ENCODE measurements around the gene SYNGR2. TPM values are rescaled to one million over a fixed set of nuclear protein-coding genes. Genes with fewer than 3 reads are reported as not detected.

SYNGR2 gene
- total RNA-seq, 1 experiment from 2014 or later: 148 TPM

DNA sequence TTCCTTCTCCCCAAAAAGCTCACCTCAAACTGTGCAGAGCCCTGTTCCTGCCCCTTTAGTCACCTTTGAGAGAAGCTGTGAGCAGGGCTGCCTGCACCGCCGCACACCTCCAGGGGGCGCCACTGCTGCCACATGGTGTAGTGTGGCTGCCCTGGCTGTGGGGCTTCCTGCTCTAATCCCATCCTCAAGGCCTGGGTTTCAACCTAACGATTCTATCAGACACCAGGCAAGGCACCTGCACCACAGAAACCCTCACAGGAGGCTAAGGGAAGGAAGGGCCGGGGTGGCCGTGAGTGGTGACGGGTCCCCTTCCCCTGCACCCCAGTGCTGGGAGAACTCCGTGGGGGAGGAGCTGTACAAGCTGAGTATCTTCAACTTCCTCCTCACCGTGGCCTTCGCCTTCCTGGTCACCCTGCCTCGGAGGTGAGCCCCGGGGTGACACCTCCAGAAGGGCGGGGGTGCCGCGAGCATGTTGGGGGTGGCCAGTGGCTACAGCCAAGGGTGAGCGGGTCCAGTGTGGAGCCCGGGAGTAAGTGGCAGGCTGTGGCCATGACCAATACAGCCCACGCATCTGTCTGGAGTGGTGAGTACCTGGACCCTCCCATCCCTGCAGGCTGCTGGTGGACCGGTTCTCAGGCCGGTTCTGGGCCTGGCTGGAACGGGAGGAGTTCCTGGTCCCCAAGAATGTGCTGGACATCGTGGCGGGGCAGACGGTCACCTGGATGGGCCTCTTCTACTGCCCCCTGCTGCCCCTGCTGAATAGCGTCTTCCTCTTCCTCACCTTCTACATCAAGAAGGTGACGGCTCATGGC lies 30.8 kb upstream of the SYNGR2 start:
- H2AFZ ChIP-seq (ENCODE audit: low read depth, low read length, poor library complexity, severe bottlenecking): no peak overlapping the region
- H3K9me3 ChIP-seq (ENCODE audit: control insufficient read depth in 1 of 2, insufficient read depth in 1 of 2, low read depth in 1 of 2, low read length in 2 of 2): no peaks in the 10 kb centered on the region
- H3K27me3 ChIP-seq (ENCODE audit: insufficient read depth, low read length): no peaks in the 10 kb centered on the region
- TF ChIP-seq, protein P1, sequence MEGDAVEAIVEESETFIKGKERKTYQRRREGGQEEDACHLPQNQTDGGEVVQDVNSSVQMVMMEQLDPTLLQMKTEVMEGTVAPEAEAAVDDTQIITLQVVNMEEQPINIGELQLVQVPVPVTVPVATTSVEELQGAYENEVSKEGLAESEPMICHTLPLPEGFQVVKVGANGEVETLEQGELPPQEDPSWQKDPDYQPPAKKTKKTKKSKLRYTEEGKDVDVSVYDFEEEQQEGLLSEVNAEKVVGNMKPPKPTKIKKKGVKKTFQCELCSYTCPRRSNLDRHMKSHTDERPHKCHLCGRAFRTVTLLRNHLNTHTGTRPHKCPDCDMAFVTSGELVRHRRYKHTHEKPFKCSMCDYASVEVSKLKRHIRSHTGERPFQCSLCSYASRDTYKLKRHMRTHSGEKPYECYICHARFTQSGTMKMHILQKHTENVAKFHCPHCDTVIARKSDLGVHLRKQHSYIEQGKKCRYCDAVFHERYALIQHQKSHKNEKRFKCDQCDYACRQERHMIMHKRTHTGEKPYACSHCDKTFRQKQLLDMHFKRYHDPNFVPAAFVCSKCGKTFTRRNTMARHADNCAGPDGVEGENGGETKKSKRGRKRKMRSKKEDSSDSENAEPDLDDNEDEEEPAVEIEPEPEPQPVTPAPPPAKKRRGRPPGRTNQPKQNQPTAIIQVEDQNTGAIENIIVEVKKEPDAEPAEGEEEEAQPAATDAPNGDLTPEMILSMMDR (IDR thresholded peaks at IDR 0.05 in 2 of 3, conservative IDR thresholded peaks at IDR 0.05 in 1 of 3; ENCODE audit: borderline replicate concordance in 1 of 3, insufficient read depth in 1 of 3, low read depth in 2 of 3, low read length in 2 of 3): peak in 2 of 3 experiments; percentile 96 to 99; a peak in 4 of 6 replicates
- TF ChIP-seq, protein P2, sequence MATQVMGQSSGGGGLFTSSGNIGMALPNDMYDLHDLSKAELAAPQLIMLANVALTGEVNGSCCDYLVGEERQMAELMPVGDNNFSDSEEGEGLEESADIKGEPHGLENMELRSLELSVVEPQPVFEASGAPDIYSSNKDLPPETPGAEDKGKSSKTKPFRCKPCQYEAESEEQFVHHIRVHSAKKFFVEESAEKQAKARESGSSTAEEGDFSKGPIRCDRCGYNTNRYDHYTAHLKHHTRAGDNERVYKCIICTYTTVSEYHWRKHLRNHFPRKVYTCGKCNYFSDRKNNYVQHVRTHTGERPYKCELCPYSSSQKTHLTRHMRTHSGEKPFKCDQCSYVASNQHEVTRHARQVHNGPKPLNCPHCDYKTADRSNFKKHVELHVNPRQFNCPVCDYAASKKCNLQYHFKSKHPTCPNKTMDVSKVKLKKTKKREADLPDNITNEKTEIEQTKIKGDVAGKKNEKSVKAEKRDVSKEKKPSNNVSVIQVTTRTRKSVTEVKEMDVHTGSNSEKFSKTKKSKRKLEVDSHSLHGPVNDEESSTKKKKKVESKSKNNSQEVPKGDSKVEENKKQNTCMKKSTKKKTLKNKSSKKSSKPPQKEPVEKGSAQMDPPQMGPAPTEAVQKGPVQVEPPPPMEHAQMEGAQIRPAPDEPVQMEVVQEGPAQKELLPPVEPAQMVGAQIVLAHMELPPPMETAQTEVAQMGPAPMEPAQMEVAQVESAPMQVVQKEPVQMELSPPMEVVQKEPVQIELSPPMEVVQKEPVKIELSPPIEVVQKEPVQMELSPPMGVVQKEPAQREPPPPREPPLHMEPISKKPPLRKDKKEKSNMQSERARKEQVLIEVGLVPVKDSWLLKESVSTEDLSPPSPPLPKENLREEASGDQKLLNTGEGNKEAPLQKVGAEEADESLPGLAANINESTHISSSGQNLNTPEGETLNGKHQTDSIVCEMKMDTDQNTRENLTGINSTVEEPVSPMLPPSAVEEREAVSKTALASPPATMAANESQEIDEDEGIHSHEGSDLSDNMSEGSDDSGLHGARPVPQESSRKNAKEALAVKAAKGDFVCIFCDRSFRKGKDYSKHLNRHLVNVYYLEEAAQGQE (IDR thresholded peaks at IDR 0.05; ENCODE audit: low read depth): no peak
- no peak overlapping the region for H3K4me3 ChIP-seq (replicated peaks in 1 of 2; ENCODE audit: low read depth in 1 of 2, low read length in 2 of 2)
- intact Hi-C loops (cut with micrococcal nuclease): no loop called here
- no peak overlapping the region for H3K9ac ChIP-seq (ENCODE audit: low read length)
- peak overlapping the region; percentile 22; the same call in 1 of the 2 replicates for H3K4me2 ChIP-seq (ENCODE audit: low read length)
- no peaks in the 10 kb centered on the region for H3K79me2 ChIP-seq (ENCODE audit: insufficient read depth, low read length)
- BruUV-seq (replicated peaks): no TSS peak
- H3K27ac ChIP-seq (ENCODE audit: low read depth, low read length): peak overlapping the region; percentile 75; the same call in 1 of the 2 replicates
- H3K36me3 ChIP-seq (ENCODE audit: control insufficient read depth in 1 of 2, insufficient read depth in 2 of 2, low read length in 2 of 2): no peaks in the 10 kb centered on the region
- ChIA-PET POLR2A (interaction anchor here (4.1 kb wide), 1 partner anchor 9 kb away, joined by 35 read pairs; the partner anchor contains the start of genes TMC6 and TMC8), RAD21 (ENCODE audit: low non-redundant PET in 1 of 2, low total read pairs in 2 of 2, uncharacterized antibody in 2 of 2, unreplicated experiment in 2 of 2) (no interaction called here), CTCF (interaction anchor here (0.6 to 2.0 kb wide), 8 partner anchors 10 to 94 kb away, joined by 3 to 11 read pairs (median 5); partner anchors contain the start of genes AFMID, TK1 and TMC6)
- no peaks in the 10 kb centered on the region for H4K20me1 ChIP-seq (ENCODE audit: insufficient read depth)
- no peak for DNase-seq (ENCODE audit: low read depth, low spot score)
- H3K9me2 ChIP-seq (ENCODE audit: insufficient read depth): no peaks in the 10 kb centered on the region
- peaks cover 41 to 76% of the 10 kb centered on the region in 2 experiments for H3K4me1 ChIP-seq (ENCODE audit: control insufficient read depth in 1 of 2, insufficient read depth in 2 of 2, low read length in 2 of 2)
- no peak for ATAC-seq
